Prostate gland (tissue), 2 donors: ENCODE measurements around the gene SLC35D3.

ENCODE experiments used
- CTCF ChIP-seq, 4 experiments: fragments of 200-600 bp in 2 of 4; fragments of 450-650 bp in 2 of 4; sonication (generic) in 2 of 4; IDR thresholded peaks; 1 replicate in 3 of 4; 2 replicates in 1 of 4; pipeline ENCODE4 v1.5.1; 2016 to 2019; ENCODE audit warnings: antibody characterized with exemption in 4 of 4, mild to moderate bottlenecking in 2 of 4, moderate library complexity in 2 of 4
- POLR2A ChIP-seq: fragments of 450-650 bp; IDR thresholded peaks from one replicate; pipeline ENCODE4 v1.6.1; 2016; ENCODE audit warnings: antibody characterized with exemption, mild to moderate bottlenecking

DNA sequence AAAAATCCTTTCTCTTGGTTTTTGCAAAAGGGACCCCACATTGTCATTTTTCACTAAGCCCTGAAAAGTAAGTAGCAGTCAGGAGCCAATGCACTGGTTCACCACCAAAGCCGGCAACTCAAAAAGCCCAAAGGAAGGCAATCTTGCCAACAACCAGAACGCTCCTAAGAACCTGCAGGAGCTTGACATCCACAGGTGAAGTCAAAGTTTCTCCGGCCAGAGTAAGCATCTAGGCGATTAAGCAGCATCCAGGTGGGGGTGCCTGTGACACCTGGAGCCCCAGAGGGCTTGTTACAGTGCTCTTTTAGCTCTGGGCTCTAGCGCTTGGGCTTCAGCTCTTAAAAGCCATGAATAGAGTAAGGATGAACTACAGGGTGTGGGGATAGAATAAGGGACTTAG is 36.1 kb downstream of the SLC35D3 start:
- TF ChIP-seq POLR2A: no peak
- no peak for TF ChIP-seq CTCF (IDR thresholded peaks at IDR 0.05)
